SJCRH30 (cell line): ENCODE results near the gene TBC1D17. TPM values are rescaled to one million over a fixed set of nuclear protein-coding genes. Genes with fewer than 3 reads are reported as not detected.
A peak's percentile ranks its signal among the peaks of the same experiment; 100 is the strongest.

Experiments
- DNase-seq, 2 experiments: peaks; one replicate each; pipeline ENCODE4 v3.0.0-alpha.2; 2015 to 2020
- H3K27ac ChIP-seq: fragments of 250-450 bp; sonication (Bioruptor Pico); 2 replicates; pipeline ENCODE4 v1.5.1; 2020; ENCODE audit warnings: mild to moderate bottlenecking, moderate library complexity
- H3K27me3 ChIP-seq: fragments of 250-450 bp; sonication (Bioruptor Pico); 2 replicates; pipeline ENCODE4 v1.5.1; 2020; ENCODE audit warnings: mild to moderate bottlenecking, moderate library complexity
- H3K36me3 ChIP-seq: fragments of 250-450 bp; sonication (Bioruptor Pico); 2 replicates; pipeline ENCODE4 v1.5.1; 2020; ENCODE audit warnings: mild to moderate bottlenecking, moderate library complexity
- H3K4me1 ChIP-seq: fragments of 250-450 bp; sonication (Bioruptor Pico); 2 replicates; pipeline ENCODE4 v1.5.1; 2020; ENCODE audit warnings: mild to moderate bottlenecking, moderate library complexity
- H3K4me3 ChIP-seq: fragments of 250-450 bp; sonication (Bioruptor Pico); 2 replicates; pipeline ENCODE4 v1.5.1; 2020; ENCODE audit warnings: mild to moderate bottlenecking, moderate library complexity
- H3K9me3 ChIP-seq: fragments of 250-450 bp; sonication (Bioruptor Pico); replicated peaks from 2 replicates; pipeline ENCODE4 v1.5.1; 2020; ENCODE audit warnings: mild to moderate bottlenecking, moderate library complexity
- total RNA-seq: library from RNA; depleted of rRNA; stranded (reverse); fragments of >200 nt; shearing (Covaris generic); gene quantifications from 2 replicates; pipeline ENCODE4 v1.2.3, GENCODE V29; 2014

Gene TBC1D17
- total RNA-seq, 1 experiment from 2014 or later: 9.1 TPM

GRCh38 chr19:49840736-49841249 lies 36.7 kb upstream of the TBC1D17 start:
- Histone ChIP-seq H3K36me3 (peaks cover 17% of the 10 kb centered on the region), H3K4me1 (no peaks in the 10 kb centered on the region), H3K4me3 (no peak overlapping the region), H3K9me3 (no peaks in the 10 kb centered on the region), H3K27me3 (no peaks in the 10 kb centered on the region), H3K27ac (no peak overlapping the region)
- DNase-seq: no peak

GRCh38 chr19:49843265-49843664 lies 34.2 kb upstream of the TBC1D17 start:
- no peaks in the 10 kb centered on the region for H3K27me3 ChIP-seq
- no peak for DNase-seq
- peaks cover 8% of the 10 kb centered on the region; the same call in 1 of the 2 replicates for H3K36me3 ChIP-seq
- no peaks in the 10 kb centered on the region for H3K4me1 ChIP-seq
- H3K27ac ChIP-seq: no peak overlapping the region
- no peak overlapping the region for H3K4me3 ChIP-seq
- H3K9me3 ChIP-seq: no peaks in the 10 kb centered on the region

- H3K9me3 ChIP-seq: no peaks in the 10 kb centered on the region
- H3K27ac ChIP-seq: no peak overlapping the region
- no peaks in the 10 kb centered on the region for H3K27me3 ChIP-seq
- no peaks in the 10 kb centered on the region for H3K4me1 ChIP-seq
- no peak for DNase-seq
- peaks cover 10% of the 10 kb centered on the region; the same call in 1 of the 2 replicates for H3K36me3 ChIP-seq
- H3K4me3 ChIP-seq: no peak overlapping the region
Measured at GRCh38 chr19:49844138-49845095, 33.1 kb upstream of the TBC1D17 start.

- Histone ChIP-seq H3K4me3 (no peak overlapping the region), H3K36me3 (0 out of 2 replicates have a peak, but pooled peaks cover 4% of the 10 kb centered on the region), H3K9me3 (no peaks in the 10 kb centered on the region), H3K27ac (no peak overlapping the region), H3K27me3 (no peaks in the 10 kb centered on the region), H3K4me1 (no peaks in the 10 kb centered on the region)
- no peak for DNase-seq
Measured at GRCh38 chr19:49845414-49845813, 32.1 kb upstream of the TBC1D17 start.

GRCh38 chr19:49846408-49846807 lies 31.1 kb upstream of the TBC1D17 start:
- H3K4me3 ChIP-seq: no peak overlapping the region
- no peaks in the 10 kb centered on the region for H3K4me1 ChIP-seq
- no peaks in the 10 kb centered on the region for H3K9me3 ChIP-seq
- H3K27ac ChIP-seq: no peak overlapping the region
- no peak for DNase-seq
- no peaks in the 10 kb centered on the region for H3K27me3 ChIP-seq
- H3K36me3 ChIP-seq: 0 out of 2 replicates have a peak, but pooled peaks cover 4% of the 10 kb centered on the region

GRCh38 chr19:49847731-49848696 lies 29.5 kb upstream of the TBC1D17 start:
- H3K36me3 ChIP-seq: 0 out of 2 replicates have a peak, but pooled peaks cover 4% of the 10 kb centered on the region
- no peak overlapping the region for H3K27ac ChIP-seq
- H3K4me3 ChIP-seq: no peak overlapping the region
- H3K27me3 ChIP-seq: no peaks in the 10 kb centered on the region
- H3K4me1 ChIP-seq: no peaks in the 10 kb centered on the region; the same call in 1 of the 2 replicates
- DNase-seq: no peak
- H3K9me3 ChIP-seq: no peaks in the 10 kb centered on the region

GRCh38 chr19:49848938-49849337 lies 28.6 kb upstream of the TBC1D17 start:
- H3K9me3 ChIP-seq: no peaks in the 10 kb centered on the region
- no peak overlapping the region for H3K4me3 ChIP-seq
- 0 out of 2 replicates have a peak, but pooled peaks cover 4% of the 10 kb centered on the region for H3K36me3 ChIP-seq
- no peak for DNase-seq
- no peak overlapping the region for H3K27ac ChIP-seq
- H3K27me3 ChIP-seq: no peaks in the 10 kb centered on the region
- no peaks in the 10 kb centered on the region; the same call in 1 of the 2 replicates for H3K4me1 ChIP-seq

- DNase-seq: no peak
- H3K27ac ChIP-seq: no peak overlapping the region
- H3K4me1 ChIP-seq: no peaks in the 10 kb centered on the region; the same call in 1 of the 2 replicates
- H3K4me3 ChIP-seq: no peak overlapping the region
- H3K36me3 ChIP-seq: 0 out of 2 replicates have a peak, but pooled peaks cover 4% of the 10 kb centered on the region
- no peaks in the 10 kb centered on the region for H3K9me3 ChIP-seq
- no peaks in the 10 kb centered on the region for H3K27me3 ChIP-seq
Measured at GRCh38 chr19:49849433-49850220, 27.9 kb upstream of the TBC1D17 start.

GRCh38 chr19:49850221-49850486 lies 27.3 kb upstream of the TBC1D17 start:
- DNase-seq: no peak

GRCh38 chr19:49850487-49851342 lies 26.8 kb upstream of the TBC1D17 start, which contains the start of gene PTOV1:
PTOV1 (plus strand) TSS chr19:49851159.
- no peaks in the 10 kb centered on the region for H3K9me3 ChIP-seq
- H3K27ac ChIP-seq: peak within 1 kb of the TSS; percentile 97
- no peaks in the 10 kb centered on the region; the same call in 1 of the 2 replicates for H3K4me1 ChIP-seq
- H3K27me3 ChIP-seq: no peaks in the 10 kb centered on the region
- H3K4me3 ChIP-seq: peak within 1 kb of the TSS; percentile 90
- H3K36me3 ChIP-seq: peaks cover 10% of the 10 kb centered on the region
- DNase-seq: peak; percentile 89 to 94

More at GRCh38 chr19:49850221-49850486, 27.3 kb upstream of the TBC1D17 start:
- Histone ChIP-seq H3K27ac (peak overlapping the region; percentile 97; the same call in 1 of the 2 replicates), H3K36me3 (peaks cover 7% of the 10 kb centered on the region), H3K27me3 (no peaks in the 10 kb centered on the region), H3K4me3 (peak overlapping the region; percentile 90), H3K4me1 (no peaks in the 10 kb centered on the region; the same call in 1 of the 2 replicates), H3K9me3 (no peaks in the 10 kb centered on the region)

- no peaks in the 10 kb centered on the region for H3K9me3 ChIP-seq
- DNase-seq: peak; percentile 59 to 62
- peaks cover 10% of the 10 kb centered on the region for H3K36me3 ChIP-seq
- H3K4me3 ChIP-seq: peak overlapping the region; percentile 90
- no peaks in the 10 kb centered on the region; the same call in 1 of the 2 replicates for H3K4me1 ChIP-seq
- H3K27me3 ChIP-seq: no peaks in the 10 kb centered on the region
- H3K27ac ChIP-seq: no peak overlapping the region
Measured at GRCh38 chr19:49851456-49852259, 25.8 kb upstream of the TBC1D17 start.

- Histone ChIP-seq H3K4me3 (peak overlapping the region; percentile 90), H3K27me3 (no peaks in the 10 kb centered on the region), H3K9me3 (no peaks in the 10 kb centered on the region), H3K36me3 (peaks cover 20% of the 10 kb centered on the region), H3K27ac (no peak overlapping the region), H3K4me1 (no peaks in the 10 kb centered on the region; the same call in 1 of the 2 replicates)
- no peak for DNase-seq
Measured at GRCh38 chr19:49852631-49853126, 24.8 kb upstream of the TBC1D17 start.
